ENCODE results near the gene AEBP2.

Gene AEBP2

GRCh38 chr12:19436931-19437330 is 2.4 kb upstream of the AEBP2 start:
- Histone ChIP-seq H3K27me3 (replicated peaks; ENCODE audit: insufficient read depth, low read length) (no peaks in the 10 kb centered on the region), H2AFZ (ENCODE audit: low read length) (no peak overlapping the region), H3K9ac (ENCODE audit: low read length) (no peak overlapping the region), H3K4me3 (ENCODE audit: low read length) (no peak overlapping the region), H3K9me2 (replicated peaks; ENCODE audit: insufficient read depth, low read length) (no peaks in the 10 kb centered on the region), H3F3A (ENCODE audit: insufficient read depth, low read length) (peaks cover 13% of the 10 kb centered on the region), H4K20me1 (ENCODE audit: insufficient read depth, low read length) (no peaks in the 10 kb centered on the region), H3K36me3 (replicated peaks; ENCODE audit: insufficient read depth, low read length) (no peaks in the 10 kb centered on the region), H3K4me2 (ENCODE audit: low read depth, low read length) (no peak overlapping the region), H3K4me1 (ENCODE audit: low read length) (0 out of 2 replicates have a peak, but pooled peaks cover 5% of the 10 kb centered on the region), H3K27ac (ENCODE audit: low read length) (no peak overlapping the region), H3K79me2 (ENCODE audit: low read length) (peaks cover 22% of the 10 kb centered on the region), H3K9me3 (replicated peaks; ENCODE audit: insufficient read depth, low read length) (no peaks in the 10 kb centered on the region)
- no peak for DNase-seq
- TF ChIP-seq EZH2phosphoT487 (IDR thresholded peaks at IDR 0.05; ENCODE audit: low read length) (no peak), CTCF (IDR thresholded peaks at IDR 0.05; ENCODE audit: low read length) (no peak), EZH2 (optimal IDR thresholded peaks at IDR 0.05; ENCODE audit: low read depth, low read length) (no peak)

GRCh38 chr12:19437996-19438395 is 1.3 kb upstream of the AEBP2 start:
- TF ChIP-seq EZH2 (optimal IDR thresholded peaks at IDR 0.05; ENCODE audit: low read depth, low read length) (no peak), CTCF (IDR thresholded peaks at IDR 0.05; ENCODE audit: low read length) (no peak), EZH2phosphoT487 (IDR thresholded peaks at IDR 0.05; ENCODE audit: low read length) (no peak)
- Histone ChIP-seq H3K4me2 (ENCODE audit: low read depth, low read length) (no peak overlapping the region), H3K36me3 (replicated peaks; ENCODE audit: insufficient read depth, low read length) (no peaks in the 10 kb centered on the region), H3K9me3 (replicated peaks; ENCODE audit: insufficient read depth, low read length) (no peaks in the 10 kb centered on the region), H3F3A (ENCODE audit: insufficient read depth, low read length) (peaks cover 13% of the 10 kb centered on the region), H3K27ac (ENCODE audit: low read length) (no peak overlapping the region), H3K4me1 (ENCODE audit: low read length) (0 out of 2 replicates have a peak, but pooled peaks cover 5% of the 10 kb centered on the region), H3K79me2 (ENCODE audit: low read length) (peaks cover 33% of the 10 kb centered on the region), H3K9me2 (replicated peaks; ENCODE audit: insufficient read depth, low read length) (no peaks in the 10 kb centered on the region), H3K4me3 (ENCODE audit: low read length) (no peak overlapping the region), H3K27me3 (replicated peaks; ENCODE audit: insufficient read depth, low read length) (no peaks in the 10 kb centered on the region), H2AFZ (ENCODE audit: low read length) (no peak overlapping the region), H4K20me1 (ENCODE audit: insufficient read depth, low read length) (no peaks in the 10 kb centered on the region), H3K9ac (ENCODE audit: low read length) (no peak overlapping the region)
- DNase-seq, result no peak

GRCh38 chr12:19440019-19440858 is 947 bp downstream of the AEBP2 start:
- Histone ChIP-seq H3K9me3 (replicated peaks; ENCODE audit: insufficient read depth, low read length) (no peaks in the 10 kb centered on the region), H3K4me3 (ENCODE audit: low read length) (peak overlapping the region; percentile 99), H3K27ac (ENCODE audit: low read length) (peak overlapping the region; percentile 42; the same call in 1 of the 2 replicates), H3K9ac (ENCODE audit: low read length) (peak overlapping the region; percentile 91), H2AFZ (ENCODE audit: low read length) (peak overlapping the region; percentile 86), H3K27me3 (replicated peaks; ENCODE audit: insufficient read depth, low read length) (no peaks in the 10 kb centered on the region), H3F3A (ENCODE audit: insufficient read depth, low read length) (peaks cover 13% of the 10 kb centered on the region), H3K9me2 (replicated peaks; ENCODE audit: insufficient read depth, low read length) (no peaks in the 10 kb centered on the region), H3K36me3 (replicated peaks; ENCODE audit: insufficient read depth, low read length) (no peaks in the 10 kb centered on the region), H4K20me1 (ENCODE audit: insufficient read depth, low read length) (no peaks in the 10 kb centered on the region), H3K4me2 (ENCODE audit: low read depth, low read length) (peak overlapping the region; percentile 52), H3K79me2 (ENCODE audit: low read length) (peaks cover 55% of the 10 kb centered on the region), H3K4me1 (ENCODE audit: low read length) (0 out of 2 replicates have a peak, but pooled peaks cover 5% of the 10 kb centered on the region)
- DNase-seq, result peak; percentile 32
- TF ChIP-seq CTCF (IDR thresholded peaks at IDR 0.05; ENCODE audit: low read length) (no peak), EZH2 (optimal IDR thresholded peaks at IDR 0.05; ENCODE audit: low read depth, low read length) (no peak), EZH2phosphoT487 (IDR thresholded peaks at IDR 0.05; ENCODE audit: low read length) (no peak)
